Measurements from ENCODE around the gene HBB.
"Not testable (repeated sequence)": the region's sequence is repeated elsewhere in the genome, so short reads cannot be mapped to it uniquely, and the experiment has no call there.

DNA sequence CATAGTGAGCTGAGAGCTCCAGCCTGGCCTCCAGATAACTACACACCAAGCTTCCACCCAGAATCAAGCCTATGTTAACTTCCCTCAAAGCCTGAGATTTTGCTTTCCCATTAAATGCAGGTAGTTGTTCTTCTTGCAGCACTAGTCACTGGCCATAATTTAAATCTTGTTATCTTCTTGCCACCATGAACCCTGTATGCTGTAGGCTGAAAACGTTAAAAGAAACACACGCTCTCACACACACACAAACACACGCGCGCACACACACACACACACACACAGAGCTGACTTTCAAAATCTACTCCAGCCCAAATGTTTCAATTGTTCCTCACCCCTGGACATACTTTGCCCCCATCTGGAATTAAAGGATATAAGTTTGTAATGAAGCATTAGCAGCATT, 26.6 kb upstream of the HBB start:
- TF ChIP-seq, protein P1, sequence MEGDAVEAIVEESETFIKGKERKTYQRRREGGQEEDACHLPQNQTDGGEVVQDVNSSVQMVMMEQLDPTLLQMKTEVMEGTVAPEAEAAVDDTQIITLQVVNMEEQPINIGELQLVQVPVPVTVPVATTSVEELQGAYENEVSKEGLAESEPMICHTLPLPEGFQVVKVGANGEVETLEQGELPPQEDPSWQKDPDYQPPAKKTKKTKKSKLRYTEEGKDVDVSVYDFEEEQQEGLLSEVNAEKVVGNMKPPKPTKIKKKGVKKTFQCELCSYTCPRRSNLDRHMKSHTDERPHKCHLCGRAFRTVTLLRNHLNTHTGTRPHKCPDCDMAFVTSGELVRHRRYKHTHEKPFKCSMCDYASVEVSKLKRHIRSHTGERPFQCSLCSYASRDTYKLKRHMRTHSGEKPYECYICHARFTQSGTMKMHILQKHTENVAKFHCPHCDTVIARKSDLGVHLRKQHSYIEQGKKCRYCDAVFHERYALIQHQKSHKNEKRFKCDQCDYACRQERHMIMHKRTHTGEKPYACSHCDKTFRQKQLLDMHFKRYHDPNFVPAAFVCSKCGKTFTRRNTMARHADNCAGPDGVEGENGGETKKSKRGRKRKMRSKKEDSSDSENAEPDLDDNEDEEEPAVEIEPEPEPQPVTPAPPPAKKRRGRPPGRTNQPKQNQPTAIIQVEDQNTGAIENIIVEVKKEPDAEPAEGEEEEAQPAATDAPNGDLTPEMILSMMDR (IDR thresholded peaks at IDR 0.05; ENCODE audit: low read depth, low read length, missing input control), result not testable (repeated sequence)
- not testable (repeated sequence) for TF ChIP-seq TAF1 (conservative IDR thresholded peaks at IDR 0.05); YY1 (IDR thresholded peaks at IDR 0.05); RXRA (IDR thresholded peaks at IDR 0.05); HNF4G (IDR thresholded peaks at IDR 0.05); HNF4A (conservative IDR thresholded peaks at IDR 0.05); GABPA (IDR thresholded peaks at IDR 0.05 in 1 of 2, conservative IDR thresholded peaks at IDR 0.05 in 1 of 2)
- TF ChIP-seq, protein P2, sequence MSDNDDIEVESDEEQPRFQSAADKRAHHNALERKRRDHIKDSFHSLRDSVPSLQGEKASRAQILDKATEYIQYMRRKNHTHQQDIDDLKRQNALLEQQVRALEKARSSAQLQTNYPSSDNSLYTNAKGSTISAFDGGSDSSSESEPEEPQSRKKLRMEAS (IDR thresholded peaks at IDR 0.05), result not testable (repeated sequence)
- TF ChIP-seq, protein P3, sequence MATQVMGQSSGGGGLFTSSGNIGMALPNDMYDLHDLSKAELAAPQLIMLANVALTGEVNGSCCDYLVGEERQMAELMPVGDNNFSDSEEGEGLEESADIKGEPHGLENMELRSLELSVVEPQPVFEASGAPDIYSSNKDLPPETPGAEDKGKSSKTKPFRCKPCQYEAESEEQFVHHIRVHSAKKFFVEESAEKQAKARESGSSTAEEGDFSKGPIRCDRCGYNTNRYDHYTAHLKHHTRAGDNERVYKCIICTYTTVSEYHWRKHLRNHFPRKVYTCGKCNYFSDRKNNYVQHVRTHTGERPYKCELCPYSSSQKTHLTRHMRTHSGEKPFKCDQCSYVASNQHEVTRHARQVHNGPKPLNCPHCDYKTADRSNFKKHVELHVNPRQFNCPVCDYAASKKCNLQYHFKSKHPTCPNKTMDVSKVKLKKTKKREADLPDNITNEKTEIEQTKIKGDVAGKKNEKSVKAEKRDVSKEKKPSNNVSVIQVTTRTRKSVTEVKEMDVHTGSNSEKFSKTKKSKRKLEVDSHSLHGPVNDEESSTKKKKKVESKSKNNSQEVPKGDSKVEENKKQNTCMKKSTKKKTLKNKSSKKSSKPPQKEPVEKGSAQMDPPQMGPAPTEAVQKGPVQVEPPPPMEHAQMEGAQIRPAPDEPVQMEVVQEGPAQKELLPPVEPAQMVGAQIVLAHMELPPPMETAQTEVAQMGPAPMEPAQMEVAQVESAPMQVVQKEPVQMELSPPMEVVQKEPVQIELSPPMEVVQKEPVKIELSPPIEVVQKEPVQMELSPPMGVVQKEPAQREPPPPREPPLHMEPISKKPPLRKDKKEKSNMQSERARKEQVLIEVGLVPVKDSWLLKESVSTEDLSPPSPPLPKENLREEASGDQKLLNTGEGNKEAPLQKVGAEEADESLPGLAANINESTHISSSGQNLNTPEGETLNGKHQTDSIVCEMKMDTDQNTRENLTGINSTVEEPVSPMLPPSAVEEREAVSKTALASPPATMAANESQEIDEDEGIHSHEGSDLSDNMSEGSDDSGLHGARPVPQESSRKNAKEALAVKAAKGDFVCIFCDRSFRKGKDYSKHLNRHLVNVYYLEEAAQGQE (IDR thresholded peaks at IDR 0.05), result not testable (repeated sequence)
- TF ChIP-seq, protein P4, sequence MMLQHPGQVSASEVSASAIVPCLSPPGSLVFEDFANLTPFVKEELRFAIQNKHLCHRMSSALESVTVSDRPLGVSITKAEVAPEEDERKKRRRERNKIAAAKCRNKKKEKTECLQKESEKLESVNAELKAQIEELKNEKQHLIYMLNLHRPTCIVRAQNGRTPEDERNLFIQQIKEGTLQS (IDR thresholded peaks at IDR 0.05), result not testable (repeated sequence)

Measured in liver (tissue), 3 donors.